SU-DHL-6 (cell line): Measurements from ENCODE around the gene FTMT.

Experiments used
- EZH2phosphoT487 ChIP-seq: fragments of 200-600 bp; sonication (generic), shearing (Covaris generic); conservative IDR thresholded peaks from 2 replicates; pipeline ENCODE4 v1.6.1; 2018; ENCODE audit warnings: mild to moderate bottlenecking, antibody characterized with exemption, low read length, moderate library complexity, mixed read lengths
- TF ChIP-seq, protein P1 (sequence below): fragments of 200-600 bp; sonication (generic); IDR thresholded peaks from one replicate; pipeline ENCODE4 v1.5.1; 2017; ENCODE audit warnings: antibody characterized with exemption, mild to moderate bottlenecking, low read length, moderate library complexity; ENCODE audit not compliant: insufficient read depth, poor library complexity, severe bottlenecking

DNA sequence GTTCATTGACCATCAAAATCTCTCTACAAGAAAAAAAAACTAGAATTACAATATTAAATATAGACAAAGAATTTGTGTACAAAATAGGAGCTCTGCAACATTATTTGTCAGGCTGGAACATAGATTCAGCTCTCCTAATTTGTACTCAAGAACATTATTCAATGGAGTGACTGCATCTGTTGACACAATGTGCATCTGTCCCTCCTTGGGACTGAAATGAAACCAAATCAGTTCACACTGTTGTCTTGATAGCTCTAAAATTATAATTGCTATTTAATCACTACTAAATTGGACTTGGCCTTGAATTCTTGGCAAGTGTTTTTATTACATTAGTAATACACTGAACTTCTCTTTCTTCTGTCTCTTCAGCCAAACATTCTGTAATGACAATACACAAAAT, 47.7 kb downstream of the FTMT start:
- TF ChIP-seq, protein P1, sequence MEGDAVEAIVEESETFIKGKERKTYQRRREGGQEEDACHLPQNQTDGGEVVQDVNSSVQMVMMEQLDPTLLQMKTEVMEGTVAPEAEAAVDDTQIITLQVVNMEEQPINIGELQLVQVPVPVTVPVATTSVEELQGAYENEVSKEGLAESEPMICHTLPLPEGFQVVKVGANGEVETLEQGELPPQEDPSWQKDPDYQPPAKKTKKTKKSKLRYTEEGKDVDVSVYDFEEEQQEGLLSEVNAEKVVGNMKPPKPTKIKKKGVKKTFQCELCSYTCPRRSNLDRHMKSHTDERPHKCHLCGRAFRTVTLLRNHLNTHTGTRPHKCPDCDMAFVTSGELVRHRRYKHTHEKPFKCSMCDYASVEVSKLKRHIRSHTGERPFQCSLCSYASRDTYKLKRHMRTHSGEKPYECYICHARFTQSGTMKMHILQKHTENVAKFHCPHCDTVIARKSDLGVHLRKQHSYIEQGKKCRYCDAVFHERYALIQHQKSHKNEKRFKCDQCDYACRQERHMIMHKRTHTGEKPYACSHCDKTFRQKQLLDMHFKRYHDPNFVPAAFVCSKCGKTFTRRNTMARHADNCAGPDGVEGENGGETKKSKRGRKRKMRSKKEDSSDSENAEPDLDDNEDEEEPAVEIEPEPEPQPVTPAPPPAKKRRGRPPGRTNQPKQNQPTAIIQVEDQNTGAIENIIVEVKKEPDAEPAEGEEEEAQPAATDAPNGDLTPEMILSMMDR, result no peak
- no peak for TF ChIP-seq EZH2phosphoT487
